A549 treated with GW870086 at 1 μM for 4 hours (cell line): ENCODE measurements around the gene LRRC19. TPM values are rescaled to one million over a fixed set of nuclear protein-coding genes. Genes with fewer than 3 reads are reported as not detected.

Experiments used
- total RNA-seq: library from RNA; stranded (reverse); fragments of 200-300 nt; extraction: Qiagen RNA extraction; gene quantifications from 5 replicates; pipeline ENCODE4 v1.2.3, GENCODE V29; 2022; ENCODE audit warnings: low read depth

Gene LRRC19, protein sequence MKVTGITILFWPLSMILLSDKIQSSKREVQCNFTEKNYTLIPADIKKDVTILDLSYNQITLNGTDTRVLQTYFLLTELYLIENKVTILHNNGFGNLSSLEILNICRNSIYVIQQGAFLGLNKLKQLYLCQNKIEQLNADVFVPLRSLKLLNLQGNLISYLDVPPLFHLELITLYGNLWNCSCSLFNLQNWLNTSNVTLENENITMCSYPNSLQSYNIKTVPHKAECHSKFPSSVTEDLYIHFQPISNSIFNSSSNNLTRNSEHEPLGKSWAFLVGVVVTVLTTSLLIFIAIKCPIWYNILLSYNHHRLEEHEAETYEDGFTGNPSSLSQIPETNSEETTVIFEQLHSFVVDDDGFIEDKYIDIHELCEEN
- not detected in 5 replicates for total RNA-seq

DNA sequence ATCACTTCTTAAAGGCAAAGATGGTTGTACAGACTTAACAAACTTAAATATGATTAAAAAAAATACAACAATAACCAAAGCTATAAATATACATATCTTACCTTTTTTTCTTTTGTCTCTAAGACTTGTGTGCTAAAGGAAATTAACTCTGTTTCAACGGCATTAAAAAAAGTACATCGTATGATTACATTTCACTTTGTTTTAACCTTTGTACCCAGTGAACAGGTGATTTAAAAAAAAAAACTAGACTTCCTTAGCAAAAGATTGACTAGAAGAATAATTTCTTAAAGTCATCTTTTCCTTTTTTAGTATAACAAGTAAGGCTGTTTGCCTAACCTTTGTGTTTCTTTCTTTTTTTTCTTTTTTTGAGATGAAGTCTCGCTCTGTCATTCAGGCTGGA lies at the start of gene LRRC19:
LRRC19 (minus strand) TSS at position 182 of the 400 bp plus-strand sequence. CDS start 5,978 bp downstream, outside the sequence.

DNA sequence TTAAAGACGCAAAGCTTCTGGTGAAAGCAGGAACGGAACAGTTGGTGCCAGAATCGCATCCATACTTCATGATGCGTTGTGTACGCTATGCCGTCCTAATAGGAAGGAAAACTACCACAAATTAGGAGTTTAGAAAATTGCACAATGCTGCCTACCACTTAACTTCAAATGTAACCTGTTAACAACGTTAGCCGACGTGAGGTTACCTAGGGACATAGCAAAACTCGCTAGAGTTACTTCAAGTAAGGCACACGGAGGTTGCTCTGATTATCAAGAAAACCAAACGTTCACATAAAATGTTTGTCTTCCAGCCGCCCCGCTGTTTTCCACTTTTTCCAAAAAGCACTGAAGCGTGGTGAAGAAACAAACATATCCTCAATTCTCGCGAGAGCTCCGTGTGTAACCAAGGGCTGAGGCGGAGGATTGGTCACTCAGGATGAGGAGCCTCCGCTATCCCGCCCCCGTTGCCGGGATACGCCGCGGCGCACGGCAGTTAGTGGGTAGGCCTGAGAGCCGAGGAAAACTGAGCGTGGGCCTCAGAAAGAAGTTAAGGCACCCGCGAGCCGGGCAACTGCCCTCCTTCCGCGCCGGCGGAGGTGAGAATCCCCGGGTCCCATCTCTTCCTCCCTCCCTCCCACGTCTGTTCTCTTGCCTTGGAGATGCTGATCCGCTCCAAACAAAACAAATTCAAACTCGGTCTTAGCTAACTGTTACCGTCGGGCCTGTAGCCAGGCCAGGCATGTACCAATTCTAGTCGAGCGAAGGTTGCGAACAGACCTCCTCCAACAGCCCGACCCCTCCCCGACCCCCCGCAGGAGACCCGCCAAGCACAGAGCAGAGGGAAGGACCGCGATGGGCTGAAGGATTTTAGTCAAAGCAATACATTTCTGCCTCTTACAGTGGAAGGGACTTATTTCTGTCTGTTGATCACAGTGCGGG lies 49.3 kb downstream of the LRRC19 start, which contains the start of gene IFT74:
IFT74 (plus strand) TSS at position 492 of the 939 bp plus-strand sequence. CDS start 5,556 bp downstream, outside the sequence.

DNA sequence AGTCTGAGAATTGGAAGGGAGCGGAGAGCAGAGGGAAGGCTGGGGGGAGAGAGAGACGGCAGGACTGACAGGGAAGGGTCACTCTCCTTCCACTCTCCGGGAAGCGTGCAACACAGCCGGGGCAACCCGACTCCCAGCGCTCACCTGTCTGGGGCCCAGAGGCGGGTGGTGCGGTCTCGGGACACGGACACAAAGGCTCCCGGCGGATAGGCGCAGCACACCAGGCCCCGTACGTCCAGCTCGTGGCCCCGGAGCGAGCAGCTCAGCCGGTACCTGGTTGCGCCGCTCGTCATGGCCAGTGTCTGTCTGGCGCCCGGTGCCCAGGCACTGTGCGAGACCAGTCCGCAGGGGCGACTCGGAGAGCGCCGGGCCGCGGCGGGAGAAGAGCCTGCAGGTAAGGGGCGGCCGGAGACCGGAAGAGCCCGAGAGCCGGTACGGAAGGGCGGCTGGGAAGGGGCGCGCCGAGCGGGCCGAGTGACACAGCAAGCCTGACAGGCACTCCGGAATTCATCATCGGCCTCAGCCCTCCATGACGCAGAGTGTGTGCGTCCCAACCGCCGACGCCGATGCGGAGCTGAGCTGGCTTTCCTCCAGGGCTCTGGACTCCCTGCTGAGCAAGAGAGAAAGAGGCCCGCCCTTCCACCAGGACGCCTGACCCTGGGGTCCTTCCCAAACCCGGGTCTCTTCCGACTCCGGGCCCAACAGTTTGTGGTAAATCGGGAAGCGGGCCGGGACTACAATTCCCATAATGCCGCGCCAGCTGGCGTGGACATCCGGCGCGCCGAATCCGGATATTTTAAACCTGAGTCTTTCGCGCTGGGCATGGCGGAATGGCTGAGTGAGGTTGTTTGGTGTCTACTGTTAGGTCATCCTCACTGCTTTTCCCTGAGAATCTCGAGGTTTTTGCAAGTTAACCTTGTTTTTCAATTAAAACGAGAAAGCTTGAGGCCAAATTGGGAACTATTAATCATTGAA lies 58.4 kb downstream of the LRRC19 start, which contains the start of gene PLAA:
PLAA (minus strand) TSS at position 490 of the 975 bp plus-strand sequence; CDS start at position 293, 197 bp downstream.

Other genes with a start within 250 kb of the LRRC19 start
- 16.8 to 22.7 TPM (median 20.2 TPM) in 5 replicates for gene CAAP1, start 112.9 kb downstream of the LRRC19 start, total RNA-seq
- gene PLAA, start 58.4 kb downstream of the LRRC19 start, total RNA-seq = 27.8 to 37.6 TPM (median 33.0 TPM) in 5 replicates
- gene IFT74, start 49.3 kb downstream of the LRRC19 start, total RNA-seq = 10.9 to 15.2 TPM (median 13.4 TPM) in 5 replicates
- 0.07 to 0.16 TPM (median 0.11 TPM) in 5 replicates for gene TEK, start 103.6 kb upstream of the LRRC19 start, total RNA-seq